Activated T-helper 1 cell treated with anti-CD3 and anti-CD28 coated beads, Interleukin-12 subunit alpha, Interleukin-12 subunit beta, Interleukin-2, Interleukin-4 antibody, amounts not matched to agents 30 ng/mL and 10 ng/mL and 1 ng/mL, durations not matched to agents 14 hours and 24 hours and 36 hours (primary cell): ENCODE results near the gene CYTL1. TPM values are rescaled to one million over a fixed set of nuclear protein-coding genes. Genes with fewer than 3 reads are reported as not detected.
"Not testable (repeated sequence)": the region's sequence is repeated elsewhere in the genome, so short reads cannot be mapped to it uniquely, and the experiment has no call there.

Experiments
- DNase-seq: peaks from one replicate; pipeline ENCODE4 v3.0.0; 2021; ENCODE audit warnings: low spot score
- H3K27ac Mint-ChIP-seq: one replicate; pipeline ENCODE4 v1.8.0; 2021; ENCODE audit warnings: mild to moderate bottlenecking, mixed read lengths
- H3K27me3 Mint-ChIP-seq: one replicate; pipeline ENCODE4 v1.8.0; 2022; ENCODE audit warnings: mild to moderate bottlenecking, moderate library complexity, mixed read lengths; ENCODE audit not compliant: insufficient read depth
- H3K36me3 Mint-ChIP-seq: one replicate; pipeline ENCODE4 v1.8.0; 2021; ENCODE audit warnings: low read depth, mixed read lengths
- H3K4me1 Mint-ChIP-seq: one replicate; pipeline ENCODE4 v1.8.0; 2021; ENCODE audit warnings: low read depth, mixed read lengths
- H3K4me3 Mint-ChIP-seq: one replicate; pipeline ENCODE4 v1.8.0; 2021; ENCODE audit warnings: mild to moderate bottlenecking, moderate library complexity, mixed read lengths
- H3K9me3 Mint-ChIP-seq: one replicate; pipeline ENCODE4 v1.8.0; 2021; ENCODE audit warnings: mixed read lengths
- intact Hi-C: fragments of 100-400 bp; cut with micrococcal nuclease; formaldehyde crosslinking; loops from one replicate; pipeline ENCODE4 v1.15.1; 2024
- total RNA-seq: library from RNA; stranded (reverse); gene quantifications from 2 replicates; pipeline ENCODE4 v1.2.3, GENCODE V29; 2022

The CYTL1 gene, protein sequence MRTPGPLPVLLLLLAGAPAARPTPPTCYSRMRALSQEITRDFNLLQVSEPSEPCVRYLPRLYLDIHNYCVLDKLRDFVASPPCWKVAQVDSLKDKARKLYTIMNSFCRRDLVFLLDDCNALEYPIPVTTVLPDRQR
- total RNA-seq, result not detected in 2 replicates

DNA sequence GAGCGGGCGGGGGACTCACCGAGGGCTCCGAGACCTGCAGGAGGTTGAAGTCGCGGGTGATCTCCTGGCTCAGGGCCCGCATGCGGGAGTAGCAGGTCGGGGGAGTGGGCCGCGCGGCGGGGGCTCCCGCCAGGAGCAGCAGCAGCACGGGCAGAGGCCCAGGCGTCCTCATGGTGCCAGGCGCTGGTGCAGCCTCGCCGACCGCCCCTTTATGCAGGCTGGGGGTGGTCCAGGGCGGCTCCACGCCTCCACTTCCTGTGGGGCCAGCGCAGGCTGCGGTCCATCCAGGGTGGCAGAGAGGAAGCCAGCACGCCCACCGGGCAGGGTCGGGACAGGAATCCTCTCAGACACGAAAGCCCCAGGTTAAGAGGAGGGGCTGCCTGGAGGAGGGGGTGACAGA lies at the start of gene CYTL1:
CYTL1 (minus strand) TSS at position 185 of the 400 bp plus-strand sequence; CDS start at position 172, 13 bp downstream.
- Mint-ChIP-seq H3K27ac (no peak within 1 kb of the TSS), H3K27me3 (peaks cover 17% of the 10 kb centered on the region), H3K9me3 (no peaks in the 10 kb centered on the region), H3K36me3 (no peaks in the 10 kb centered on the region), H3K4me3 (no peak within 1 kb of the TSS), H3K4me1 (no peaks in the 10 kb centered on the region)
- DNase-seq, result no peak
- intact Hi-C loops, result no loop called here

DNA sequence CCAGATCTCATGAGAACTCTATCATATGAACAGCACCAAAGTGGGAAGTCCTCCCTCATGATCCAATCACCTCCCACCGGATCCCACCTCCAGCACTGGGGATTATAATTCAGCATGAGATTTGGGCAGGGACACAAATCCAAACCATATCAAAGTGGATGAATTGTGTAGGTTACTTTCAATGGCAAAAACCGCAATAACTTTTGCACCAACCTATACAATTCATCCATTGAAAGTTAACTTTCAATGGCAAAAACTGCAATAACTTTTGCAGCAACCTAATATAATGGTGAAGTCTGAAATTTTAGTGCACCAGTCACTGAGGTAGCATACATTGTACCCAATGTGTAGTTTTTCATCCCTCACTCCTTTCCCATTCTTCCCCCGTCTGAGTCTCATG lies 48.6 kb upstream of the CYTL1 start:
- Mint-ChIP-seq H3K4me1 (no peaks in the 10 kb centered on the region), H3K9me3 (peaks cover 5% of the 10 kb centered on the region), H3K27me3 (no peaks in the 10 kb centered on the region), H3K36me3 (no peaks in the 10 kb centered on the region), H3K27ac (no peak overlapping the region), H3K4me3 (no peak overlapping the region)
- no peak for DNase-seq
- intact Hi-C loops, result no loop called here

DNA sequence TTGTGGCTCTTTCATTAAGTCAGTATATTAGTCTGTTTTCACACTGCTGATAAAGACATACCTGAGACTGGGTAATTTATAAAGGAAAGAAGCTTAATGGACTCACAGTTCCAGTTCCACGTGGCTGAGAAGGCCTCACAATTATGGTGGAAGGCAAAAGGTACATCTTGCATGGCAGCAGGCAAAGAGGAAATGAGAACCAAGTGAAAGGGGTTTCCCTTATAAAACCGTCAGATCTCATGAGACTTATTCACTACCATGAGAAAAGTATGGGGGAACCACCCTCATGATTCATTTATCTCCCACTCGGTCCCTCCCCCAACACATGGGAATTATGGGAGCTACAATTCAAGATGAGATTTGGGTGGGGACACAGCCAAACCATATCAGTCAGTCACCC lies 47.7 kb upstream of the CYTL1 start:
- H3K4me1 Mint-ChIP-seq, H3K4me3 Mint-ChIP-seq, intact Hi-C loops, H3K27me3 Mint-ChIP-seq, H3K36me3 Mint-ChIP-seq, DNase-seq, H3K27ac Mint-ChIP-seq, H3K9me3 Mint-ChIP-seq: not testable (repeated sequence)

DNA sequence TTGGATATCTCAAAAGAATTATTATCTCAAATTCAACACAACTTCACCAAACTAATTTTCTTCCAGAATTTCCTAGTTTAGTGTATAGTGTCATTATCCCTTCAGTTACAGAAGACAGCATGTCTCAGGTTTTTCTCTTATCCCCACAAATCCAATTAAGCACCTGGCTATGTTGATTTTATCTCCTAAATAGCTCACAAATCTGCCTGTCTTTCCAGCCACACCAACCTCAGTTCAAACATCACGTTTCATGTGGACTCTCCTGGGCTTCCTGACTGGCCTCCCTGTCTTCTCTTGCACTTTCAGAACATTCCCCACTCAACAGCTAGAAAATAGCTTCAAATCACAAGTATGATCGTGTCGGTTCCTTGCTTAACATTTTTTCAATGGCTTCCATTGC lies 46.8 kb upstream of the CYTL1 start:
- H3K36me3 Mint-ChIP-seq, result no peaks in the 10 kb centered on the region
- DNase-seq, result no peak
- no peaks in the 10 kb centered on the region for H3K4me1 Mint-ChIP-seq
- H3K27ac Mint-ChIP-seq, result no peak overlapping the region
- intact Hi-C loops, result no loop called here
- H3K9me3 Mint-ChIP-seq, result peaks cover 5% of the 10 kb centered on the region
- no peak overlapping the region for H3K4me3 Mint-ChIP-seq
- no peaks in the 10 kb centered on the region for H3K27me3 Mint-ChIP-seq

DNA sequence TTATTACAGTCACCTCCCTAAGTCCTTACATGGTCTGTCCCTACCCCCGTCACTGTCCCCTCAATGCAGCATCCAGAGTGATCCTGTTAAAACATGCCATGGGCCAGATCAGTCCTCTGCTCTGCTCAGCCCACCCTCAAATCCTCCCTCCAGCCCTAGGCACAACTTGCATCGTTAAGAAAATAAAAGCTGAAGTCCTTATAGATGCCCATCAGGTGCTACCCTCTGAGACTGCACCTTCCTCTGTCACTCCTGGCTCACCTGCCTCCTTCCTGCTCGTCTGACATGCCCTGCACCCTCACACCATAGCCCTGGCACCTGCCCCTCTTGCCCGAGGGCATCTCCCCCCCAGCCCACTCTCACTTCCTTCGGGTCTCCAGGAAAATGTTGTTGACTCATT lies 36.2 kb upstream of the CYTL1 start:
- no peaks in the 10 kb centered on the region for H3K9me3 Mint-ChIP-seq
- intact Hi-C loops, result no loop called here
- peaks cover 9% of the 10 kb centered on the region for H3K4me1 Mint-ChIP-seq
- no peak overlapping the region for H3K4me3 Mint-ChIP-seq
- H3K27ac Mint-ChIP-seq, result no peak overlapping the region
- no peaks in the 10 kb centered on the region for H3K36me3 Mint-ChIP-seq
- peaks cover 24% of the 10 kb centered on the region for H3K27me3 Mint-ChIP-seq
- no peak for DNase-seq

DNA sequence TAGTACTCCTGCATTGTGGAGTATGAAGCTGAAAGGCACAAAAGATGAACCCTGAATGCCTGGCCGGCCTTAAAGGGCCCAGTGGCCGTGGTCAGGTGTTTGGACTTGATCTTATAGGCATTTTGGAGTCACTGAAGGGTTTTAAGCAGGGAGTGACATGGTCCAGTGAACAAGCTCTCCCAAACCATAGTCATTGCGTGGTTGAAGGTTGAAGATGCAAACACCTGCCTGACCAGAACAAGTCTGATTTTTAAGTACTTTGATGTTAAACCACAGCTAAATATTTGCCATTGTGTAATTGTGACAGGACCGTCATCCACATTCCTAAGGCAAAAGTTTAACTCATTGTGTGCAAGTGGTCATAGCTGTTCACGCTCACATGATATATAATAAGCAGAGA lies 35.3 kb upstream of the CYTL1 start:
- no peak overlapping the region for H3K27ac Mint-ChIP-seq
- DNase-seq, result no peak
- no peaks in the 10 kb centered on the region for H3K9me3 Mint-ChIP-seq
- intact Hi-C loops, result loop anchor here (5.0 kb wide), 1 partner anchor 182 kb away; no protein-coding TSS in a partner anchor
- no peak overlapping the region for H3K4me3 Mint-ChIP-seq
- H3K27me3 Mint-ChIP-seq, result peaks cover 30% of the 10 kb centered on the region
- no peaks in the 10 kb centered on the region for H3K36me3 Mint-ChIP-seq
- peaks cover 9% of the 10 kb centered on the region for H3K4me1 Mint-ChIP-seq

DNA sequence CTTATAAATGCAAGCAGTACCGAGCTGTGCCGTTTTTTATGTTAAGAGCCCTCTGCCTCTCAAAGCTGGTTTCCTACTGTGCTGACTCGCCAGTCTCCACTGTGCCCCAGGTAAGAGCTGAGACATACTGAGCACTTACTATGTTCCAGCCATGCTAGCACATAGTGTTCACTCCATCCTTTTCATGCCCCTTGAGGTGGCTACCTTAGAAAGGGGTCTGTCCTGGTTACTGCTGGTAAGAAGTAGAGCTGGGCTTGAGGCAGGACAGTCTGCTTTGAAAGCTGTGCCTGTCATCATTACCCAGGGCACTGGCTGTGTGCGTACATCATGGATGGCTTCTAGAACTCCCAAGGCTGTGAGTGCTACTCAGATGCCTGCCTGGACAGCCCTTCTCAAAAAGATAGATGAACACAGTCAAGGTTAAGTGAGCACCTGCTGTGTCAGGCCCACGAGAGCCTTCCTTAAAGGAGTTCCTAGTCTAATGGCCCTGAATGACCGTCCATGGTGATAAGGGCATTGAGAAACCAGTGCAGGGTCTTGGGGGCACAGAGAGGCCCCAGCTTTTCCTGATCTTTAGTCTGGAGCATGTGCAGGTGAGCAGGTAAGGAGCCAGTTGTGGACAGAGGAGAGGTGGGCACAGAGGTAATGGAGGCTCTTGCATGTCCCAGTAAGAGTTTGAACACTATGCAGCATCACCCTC lies 33.6 kb upstream of the CYTL1 start:
- Mint-ChIP-seq H3K9me3 (no peaks in the 10 kb centered on the region), H3K36me3 (no peaks in the 10 kb centered on the region), H3K4me1 (peaks cover 9% of the 10 kb centered on the region), H3K27ac (no peak overlapping the region), H3K27me3 (peaks cover 35% of the 10 kb centered on the region), H3K4me3 (peak overlapping the region; percentile 7)
- intact Hi-C loops, result loop anchor here (5.0 kb wide), 1 partner anchor 181 kb away; no protein-coding TSS in a partner anchor
- DNase-seq, result no peak

DNA sequence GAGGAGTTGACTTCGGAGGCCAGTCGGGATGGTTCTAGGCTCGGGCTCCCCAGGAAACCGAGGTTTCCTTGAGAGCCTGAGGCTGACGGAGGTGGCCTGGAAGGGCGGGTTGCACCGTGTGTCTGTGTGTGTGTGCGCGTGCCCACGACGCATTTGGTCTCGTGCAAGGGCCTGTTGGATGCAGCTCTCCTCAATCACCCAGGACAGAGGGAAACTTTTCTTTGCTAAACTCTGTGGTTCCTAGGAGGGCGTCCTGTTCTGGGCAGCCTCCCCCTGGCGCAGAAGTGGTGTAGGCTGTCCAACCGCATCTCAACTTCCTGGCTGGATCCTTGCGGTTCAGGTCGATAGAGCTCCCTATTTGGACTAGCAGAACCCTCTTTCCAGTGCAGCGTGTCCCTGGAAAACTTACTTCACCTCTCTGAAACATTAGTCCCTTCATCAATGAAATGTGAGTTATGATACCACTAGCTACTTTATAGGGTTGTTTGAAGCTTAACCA lies 33.0 kb upstream of the CYTL1 start:
- no peaks in the 10 kb centered on the region for H3K9me3 Mint-ChIP-seq
- intact Hi-C loops, result loop anchor here (5.0 kb wide), 1 partner anchor 180 kb away; no protein-coding TSS in a partner anchor
- peaks cover 9% of the 10 kb centered on the region for H3K4me1 Mint-ChIP-seq
- DNase-seq, result no peak
- no peak overlapping the region for H3K27ac Mint-ChIP-seq
- peak overlapping the region; percentile 7 for H3K4me3 Mint-ChIP-seq
- no peaks in the 10 kb centered on the region for H3K36me3 Mint-ChIP-seq
- H3K27me3 Mint-ChIP-seq, result peaks cover 35% of the 10 kb centered on the region

DNA sequence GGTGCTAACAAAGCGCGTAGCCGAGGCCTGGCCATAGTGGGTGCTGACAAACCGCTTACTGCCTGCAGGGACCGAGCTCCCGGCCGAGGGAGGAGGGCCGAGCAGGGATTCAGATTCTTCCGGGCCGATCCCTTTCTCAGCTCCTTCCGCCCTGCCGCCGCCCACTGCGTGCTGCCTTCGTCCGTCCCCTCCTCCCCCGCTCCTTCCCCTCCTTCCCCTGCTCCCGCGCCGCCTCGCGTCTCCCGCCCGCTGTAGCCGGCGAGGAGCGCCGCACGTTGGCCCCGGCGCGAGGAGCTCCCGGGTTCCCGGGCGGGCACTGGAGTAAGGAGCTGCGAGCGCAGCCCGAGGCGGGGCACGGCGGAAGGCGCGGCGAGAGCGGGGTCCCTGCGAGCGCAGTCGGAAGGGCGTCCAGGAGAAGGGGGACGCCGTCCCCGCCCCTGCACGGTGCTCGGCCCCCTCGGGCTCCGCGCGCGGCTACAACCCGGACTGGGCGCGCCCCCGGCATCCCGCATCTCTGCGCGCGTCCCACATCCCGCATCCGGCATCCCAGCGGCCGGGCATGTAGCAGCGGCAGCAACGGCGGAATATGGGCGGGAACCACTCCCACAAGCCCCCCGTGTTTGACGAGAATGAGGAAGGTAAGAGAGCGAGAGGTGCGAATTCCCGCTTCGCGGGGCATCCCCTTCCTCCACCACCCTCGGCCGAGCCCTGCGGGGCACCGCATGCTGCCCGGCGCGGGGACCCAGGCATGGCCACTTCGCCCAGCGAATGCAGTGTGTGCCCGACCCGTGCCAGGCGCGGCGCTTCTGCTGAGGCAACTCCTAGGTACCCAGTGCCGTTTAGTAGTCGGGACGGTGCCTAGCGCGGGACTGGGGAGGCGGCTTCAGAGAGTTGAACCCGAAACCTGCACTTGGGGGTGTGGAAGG lies 32.3 kb upstream of the CYTL1 start, which contains the start of gene STK32B:
STK32B (plus strand) TSS at position 203 of the 926 bp plus-strand sequence.
- no peak for DNase-seq
- H3K9me3 Mint-ChIP-seq, result no peaks in the 10 kb centered on the region
- H3K4me1 Mint-ChIP-seq, result peaks cover 9% of the 10 kb centered on the region
- intact Hi-C loops, result loop anchor here (2.0 to 5.0 kb wide), 2 partner anchors 179 to 761 kb away; no protein-coding TSS in a partner anchor
- no peak within 1 kb of the TSS for H3K27ac Mint-ChIP-seq
- no peaks in the 10 kb centered on the region for H3K36me3 Mint-ChIP-seq
- H3K4me3 Mint-ChIP-seq, result peak within 1 kb of the TSS; percentile 46
- peaks cover 35% of the 10 kb centered on the region for H3K27me3 Mint-ChIP-seq

DNA sequence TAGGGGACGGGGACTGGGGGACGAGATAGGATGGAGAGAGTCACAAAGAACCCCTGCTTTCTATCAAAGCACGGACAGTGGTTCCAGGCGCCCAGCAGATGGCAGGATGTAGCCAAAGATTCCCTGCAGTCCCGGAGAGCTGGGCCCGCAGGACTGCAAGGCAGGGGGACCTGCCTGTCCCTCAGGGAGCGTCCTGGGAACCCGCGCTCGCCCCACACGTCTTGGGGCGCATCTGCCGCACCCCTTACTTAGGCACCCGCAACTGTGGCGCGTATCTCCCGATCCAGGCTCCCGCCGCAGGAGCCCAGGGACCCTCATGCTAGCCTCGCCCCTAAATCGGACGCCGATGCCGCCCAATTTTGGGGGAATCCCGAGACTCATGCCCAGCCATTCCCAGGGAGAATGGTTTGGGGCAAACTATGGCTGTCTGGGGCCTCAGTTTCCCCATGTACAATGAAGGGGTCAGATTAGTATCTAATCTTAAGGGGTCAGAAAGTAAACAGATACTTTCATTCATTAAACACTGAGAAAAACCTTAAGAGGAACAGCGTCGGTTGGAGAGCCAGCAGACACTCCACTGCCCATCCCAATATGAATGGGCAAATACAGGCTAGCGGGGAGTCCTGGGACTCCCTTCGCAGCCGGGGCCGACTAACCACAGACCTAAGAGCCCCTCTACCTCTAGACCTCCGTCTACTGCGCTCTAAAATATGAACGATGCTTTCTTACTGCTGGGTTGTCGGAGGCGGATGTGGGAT lies 31.4 kb upstream of the CYTL1 start:
- no peaks in the 10 kb centered on the region for H3K36me3 Mint-ChIP-seq
- DNase-seq, result no peak
- H3K27me3 Mint-ChIP-seq, result peaks cover 35% of the 10 kb centered on the region
- peaks cover 9% of the 10 kb centered on the region for H3K4me1 Mint-ChIP-seq
- H3K4me3 Mint-ChIP-seq, result peak overlapping the region; percentile 46
- H3K9me3 Mint-ChIP-seq, result no peaks in the 10 kb centered on the region
- intact Hi-C loops, result loop anchor here (2.0 to 5.0 kb wide), 2 partner anchors 178 to 762 kb away; no protein-coding TSS in a partner anchor
- H3K27ac Mint-ChIP-seq, result no peak overlapping the region

DNA sequence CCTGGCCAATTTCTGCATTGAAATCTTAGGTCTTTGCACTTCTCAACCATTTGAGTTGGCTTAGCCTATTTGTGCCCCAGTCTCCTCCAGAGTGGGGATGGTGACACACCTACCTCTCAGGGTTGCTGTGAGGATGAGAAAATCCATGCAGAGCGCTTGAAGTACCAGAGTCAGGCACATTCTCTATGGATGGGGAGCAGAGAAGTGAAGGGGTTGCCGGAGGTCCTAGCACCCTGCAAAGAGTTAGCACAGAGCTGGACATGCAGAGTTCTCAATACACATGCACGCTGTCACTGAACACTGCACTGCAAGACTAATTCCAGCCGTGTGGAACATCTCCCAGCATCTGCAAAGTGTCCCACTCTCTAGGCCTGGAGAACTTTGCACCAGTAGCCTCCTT lies 29.5 kb upstream of the CYTL1 start:
- Mint-ChIP-seq H3K36me3 (no peaks in the 10 kb centered on the region), H3K4me1 (peaks cover 9% of the 10 kb centered on the region), H3K9me3 (no peaks in the 10 kb centered on the region), H3K27me3 (peaks cover 35% of the 10 kb centered on the region), H3K27ac (no peak overlapping the region), H3K4me3 (no peak overlapping the region)
- intact Hi-C loops, result no loop called here
- DNase-seq, result no peak

DNA sequence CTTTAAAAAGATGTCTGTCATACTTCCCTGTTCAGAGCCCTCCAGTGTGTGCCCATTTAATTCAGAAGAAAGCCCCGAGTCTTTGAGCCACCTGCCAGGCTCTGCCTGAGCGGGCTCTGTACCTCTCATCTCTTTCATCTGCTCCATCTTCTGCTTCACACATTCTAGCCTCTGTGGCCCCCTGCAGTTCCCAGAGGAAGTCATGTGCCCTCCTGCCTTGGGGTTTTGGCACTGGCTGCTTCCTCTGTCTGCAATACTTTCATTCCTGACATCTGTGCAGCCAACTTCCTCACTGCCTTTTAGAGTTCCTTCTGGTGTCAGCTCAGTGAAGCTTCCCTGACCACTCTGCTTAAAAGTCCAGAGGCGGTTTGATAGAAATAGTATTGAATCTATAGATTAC lies 25.8 kb upstream of the CYTL1 start:
- no peaks in the 10 kb centered on the region for H3K36me3 Mint-ChIP-seq
- H3K9me3 Mint-ChIP-seq, result no peaks in the 10 kb centered on the region
- H3K27me3 Mint-ChIP-seq, result peaks cover 8% of the 10 kb centered on the region
- DNase-seq, result no peak
- H3K4me1 Mint-ChIP-seq, result no peaks in the 10 kb centered on the region
- no peak overlapping the region for H3K4me3 Mint-ChIP-seq
- intact Hi-C loops, result no loop called here
- H3K27ac Mint-ChIP-seq, result no peak overlapping the region
